D721Med (cell line): ENCODE measurements around the gene PPP2R3B.

ENCODE experiments used
- DNase-seq: peaks from one replicate; pipeline ENCODE4 v3.0.0; 2011; ENCODE audit warnings: low spot score; ENCODE audit not compliant: insufficient read length
- FAIRE-seq: peaks from 2 replicates; lab custom pipeline; 2011; peaks lifted over from hg19 to GRCh38; lab: Jason Lieb, UNC
- TF ChIP-seq, protein P1 (sequence below): IDR thresholded peaks from 2 replicates; pipeline ENCODE4 v1.5.1; 2012; ENCODE audit warnings: mild to moderate bottlenecking, control low read depth; ENCODE audit not compliant: insufficient read depth; ENCODE audit errors: missing control alignments

The PPP2R3B gene

DNA sequence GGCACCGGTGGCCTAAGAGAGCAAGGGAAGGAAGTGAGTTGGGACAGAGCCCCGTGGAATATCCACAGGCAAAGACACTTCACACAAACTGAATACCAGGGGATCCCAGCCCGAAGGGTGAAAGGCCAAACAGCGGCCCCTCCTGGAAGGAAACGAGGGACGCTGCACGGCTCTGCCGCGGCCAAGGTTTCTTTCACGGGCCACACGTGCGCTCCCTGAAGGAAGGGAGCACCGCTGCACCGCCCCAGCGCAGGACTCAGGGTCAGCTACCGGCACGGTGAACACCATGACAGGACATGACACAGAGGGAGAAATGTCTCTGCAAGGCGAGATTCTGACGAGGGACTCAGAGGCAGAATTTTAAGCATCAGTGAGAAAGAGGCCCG is 36.6 kb downstream of the PPP2R3B start:
- FAIRE-seq (no peak), DNase-seq (no peak)
- TF ChIP-seq, protein P1, sequence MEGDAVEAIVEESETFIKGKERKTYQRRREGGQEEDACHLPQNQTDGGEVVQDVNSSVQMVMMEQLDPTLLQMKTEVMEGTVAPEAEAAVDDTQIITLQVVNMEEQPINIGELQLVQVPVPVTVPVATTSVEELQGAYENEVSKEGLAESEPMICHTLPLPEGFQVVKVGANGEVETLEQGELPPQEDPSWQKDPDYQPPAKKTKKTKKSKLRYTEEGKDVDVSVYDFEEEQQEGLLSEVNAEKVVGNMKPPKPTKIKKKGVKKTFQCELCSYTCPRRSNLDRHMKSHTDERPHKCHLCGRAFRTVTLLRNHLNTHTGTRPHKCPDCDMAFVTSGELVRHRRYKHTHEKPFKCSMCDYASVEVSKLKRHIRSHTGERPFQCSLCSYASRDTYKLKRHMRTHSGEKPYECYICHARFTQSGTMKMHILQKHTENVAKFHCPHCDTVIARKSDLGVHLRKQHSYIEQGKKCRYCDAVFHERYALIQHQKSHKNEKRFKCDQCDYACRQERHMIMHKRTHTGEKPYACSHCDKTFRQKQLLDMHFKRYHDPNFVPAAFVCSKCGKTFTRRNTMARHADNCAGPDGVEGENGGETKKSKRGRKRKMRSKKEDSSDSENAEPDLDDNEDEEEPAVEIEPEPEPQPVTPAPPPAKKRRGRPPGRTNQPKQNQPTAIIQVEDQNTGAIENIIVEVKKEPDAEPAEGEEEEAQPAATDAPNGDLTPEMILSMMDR: no peak

DNA sequence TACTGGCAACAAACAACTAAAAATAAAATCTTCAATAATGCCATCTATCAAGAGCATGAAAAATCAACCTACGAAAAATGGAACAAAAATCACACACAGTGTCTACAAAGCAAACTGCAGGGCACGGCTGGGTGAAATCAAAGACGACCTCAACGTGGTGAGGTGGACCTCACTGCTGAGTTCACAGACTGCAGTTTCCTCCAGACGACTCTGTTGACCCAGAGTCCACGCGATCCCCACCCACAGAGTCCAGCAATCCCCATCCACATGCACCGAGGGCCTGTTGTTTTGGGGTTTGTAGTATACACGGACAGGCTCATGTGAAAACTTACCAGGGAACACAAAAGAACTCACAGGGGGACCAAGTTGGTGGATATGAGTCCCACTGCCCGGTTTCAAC is 37.0 kb downstream of the PPP2R3B start:
- TF ChIP-seq, protein P1: no peak
- FAIRE-seq (no peak), DNase-seq (no peak)

DNA sequence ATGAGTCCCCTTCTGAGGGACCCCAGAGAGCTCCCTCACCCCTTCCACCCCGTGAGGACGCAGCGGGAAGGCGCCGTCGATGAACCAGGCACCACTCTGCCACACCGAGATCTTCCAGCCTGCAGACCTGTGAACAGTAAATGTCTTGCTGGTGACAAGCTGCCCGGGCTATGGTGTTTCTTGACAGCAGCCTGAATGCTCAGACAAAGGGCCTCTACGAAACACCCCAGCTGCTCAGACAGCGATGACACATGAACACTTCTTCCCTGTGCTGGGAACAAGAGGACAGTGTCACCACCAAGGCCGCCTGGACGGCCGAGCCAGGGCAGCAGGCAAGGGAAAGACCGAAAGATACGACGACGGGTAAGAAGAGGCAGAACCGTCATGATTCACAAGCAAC is 37.5 kb downstream of the PPP2R3B start:
- DNase-seq (no peak), FAIRE-seq (no peak)
- TF ChIP-seq, protein P1: no peak

DNA sequence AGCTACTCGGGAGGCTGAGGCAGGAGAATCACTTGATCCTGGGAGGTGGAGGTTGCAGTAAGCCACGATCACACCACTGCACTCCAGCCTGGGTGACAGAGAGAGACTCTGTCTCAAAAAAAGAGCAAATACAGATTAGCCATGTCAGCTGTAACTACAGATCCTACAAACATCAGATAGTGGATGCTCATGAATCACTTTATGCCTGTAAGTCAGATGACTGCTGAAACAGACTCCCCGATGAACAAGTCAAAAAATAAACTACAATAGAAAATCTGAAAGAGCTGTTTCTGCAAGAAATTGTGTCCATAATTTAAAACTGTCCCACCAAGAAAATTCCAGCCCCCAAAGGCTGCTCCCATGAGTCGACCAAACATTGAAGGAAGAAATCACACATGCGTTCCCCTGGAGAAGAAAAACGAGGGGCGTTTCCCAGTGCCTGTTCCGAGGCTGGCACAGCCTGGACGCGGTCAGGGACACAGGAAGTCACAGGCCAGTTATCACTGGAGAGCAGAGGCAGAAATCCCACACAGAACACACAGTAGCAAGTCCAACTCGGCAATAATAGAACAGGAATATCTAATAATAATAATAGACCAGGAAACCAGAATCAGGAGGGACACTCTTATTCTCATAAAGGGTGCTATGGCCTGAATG is 38.1 kb downstream of the PPP2R3B start:
- no peak for FAIRE-seq
- TF ChIP-seq, protein P1: no peak
- no peak for DNase-seq

DNA sequence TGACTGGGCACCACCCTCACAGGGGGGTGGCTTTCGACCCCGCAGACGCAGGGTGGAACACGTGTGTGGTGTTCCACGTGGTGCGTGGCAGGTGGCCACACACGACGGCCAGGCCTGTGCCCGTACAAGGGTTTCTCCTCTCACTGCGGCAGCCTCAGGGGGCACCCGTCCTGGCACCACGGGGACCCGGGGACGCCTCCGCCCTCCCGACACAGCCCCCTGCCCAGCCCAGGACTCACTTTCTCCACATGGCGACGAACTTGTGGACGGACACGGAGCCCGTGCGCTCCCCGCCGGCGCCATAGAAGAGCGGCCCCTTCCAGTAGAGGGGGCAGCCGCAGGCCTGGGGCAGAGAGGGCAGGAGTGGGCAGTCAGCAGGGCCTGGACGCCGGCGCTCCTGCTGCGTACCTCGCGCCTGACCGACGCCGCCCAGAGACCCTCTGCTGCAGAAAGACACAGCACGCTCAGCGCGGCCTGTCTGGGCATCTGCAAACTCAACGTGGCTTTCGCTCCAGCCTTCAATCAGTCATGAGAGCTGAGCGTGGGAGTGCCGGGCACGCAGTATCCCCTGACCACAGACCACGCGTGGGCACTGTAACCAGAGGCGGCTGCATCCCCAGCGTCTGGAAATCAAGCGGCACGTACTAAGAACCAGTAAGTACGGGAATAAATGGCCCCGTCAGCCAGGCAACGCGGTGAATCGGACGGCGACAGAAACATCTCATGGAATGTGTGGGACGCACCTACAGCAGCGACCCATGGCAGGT is 39.2 kb downstream of the PPP2R3B start:
- TF ChIP-seq, protein P1: no peak
- no peak for FAIRE-seq
- no peak for DNase-seq

DNA sequence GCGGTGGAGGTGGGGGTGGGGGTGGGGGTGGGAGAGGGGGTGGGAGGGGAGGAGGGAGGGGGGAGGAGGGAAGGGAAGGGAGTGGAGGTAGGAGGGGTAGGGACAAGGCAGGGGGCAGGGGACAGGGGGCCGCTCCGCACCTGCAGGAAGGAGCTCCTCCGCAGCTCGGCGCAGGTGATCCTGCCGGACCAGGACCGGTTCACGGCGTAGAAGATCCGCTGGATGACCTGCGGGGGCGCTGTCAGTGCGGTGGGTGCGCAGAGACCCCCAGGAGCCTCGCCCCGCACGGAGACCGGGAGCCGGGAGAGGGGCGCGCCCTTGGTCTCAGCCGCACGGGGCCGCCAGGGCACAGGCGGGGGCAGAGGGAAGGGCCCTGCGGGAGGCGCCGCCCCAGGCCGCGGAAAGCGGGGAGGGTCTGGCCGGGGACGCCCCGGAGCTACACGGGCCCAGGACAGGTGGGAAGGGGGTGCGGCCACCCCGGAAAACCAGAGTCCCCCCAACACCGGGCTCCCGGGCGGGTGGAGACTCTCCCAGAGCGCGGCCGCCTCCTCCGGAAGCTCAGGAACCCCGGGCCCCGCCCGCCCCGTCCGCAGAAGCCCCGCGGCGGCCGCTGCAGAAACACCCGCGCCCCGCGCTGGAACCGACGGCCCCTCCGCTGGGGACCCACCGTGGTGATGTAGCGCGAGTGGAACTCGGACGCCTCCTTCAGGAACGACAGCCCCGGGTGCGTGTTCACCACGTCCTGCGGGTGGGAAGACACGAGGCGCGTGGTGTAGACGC is 40.5 kb downstream of the PPP2R3B start:
- FAIRE-seq (no peak), DNase-seq (no peak)
- TF ChIP-seq, protein P1: no peak
